Anterior cingulate cortex (tissue), 58 donors: ENCODE measurements around the gene MPST.
A peak's percentile ranks its signal among the peaks of the same experiment; 100 is the strongest.
"Not testable (repeated sequence)": the region's sequence is repeated elsewhere in the genome, so short reads cannot be mapped to it uniquely, and the experiment has no call there.

Source experiments
- DNase-seq, 58 donors: peaks; one replicate each; lab custom pipeline; 2025; lab: John Stamatoyannopoulos, UW

The MPST gene

DNA sequence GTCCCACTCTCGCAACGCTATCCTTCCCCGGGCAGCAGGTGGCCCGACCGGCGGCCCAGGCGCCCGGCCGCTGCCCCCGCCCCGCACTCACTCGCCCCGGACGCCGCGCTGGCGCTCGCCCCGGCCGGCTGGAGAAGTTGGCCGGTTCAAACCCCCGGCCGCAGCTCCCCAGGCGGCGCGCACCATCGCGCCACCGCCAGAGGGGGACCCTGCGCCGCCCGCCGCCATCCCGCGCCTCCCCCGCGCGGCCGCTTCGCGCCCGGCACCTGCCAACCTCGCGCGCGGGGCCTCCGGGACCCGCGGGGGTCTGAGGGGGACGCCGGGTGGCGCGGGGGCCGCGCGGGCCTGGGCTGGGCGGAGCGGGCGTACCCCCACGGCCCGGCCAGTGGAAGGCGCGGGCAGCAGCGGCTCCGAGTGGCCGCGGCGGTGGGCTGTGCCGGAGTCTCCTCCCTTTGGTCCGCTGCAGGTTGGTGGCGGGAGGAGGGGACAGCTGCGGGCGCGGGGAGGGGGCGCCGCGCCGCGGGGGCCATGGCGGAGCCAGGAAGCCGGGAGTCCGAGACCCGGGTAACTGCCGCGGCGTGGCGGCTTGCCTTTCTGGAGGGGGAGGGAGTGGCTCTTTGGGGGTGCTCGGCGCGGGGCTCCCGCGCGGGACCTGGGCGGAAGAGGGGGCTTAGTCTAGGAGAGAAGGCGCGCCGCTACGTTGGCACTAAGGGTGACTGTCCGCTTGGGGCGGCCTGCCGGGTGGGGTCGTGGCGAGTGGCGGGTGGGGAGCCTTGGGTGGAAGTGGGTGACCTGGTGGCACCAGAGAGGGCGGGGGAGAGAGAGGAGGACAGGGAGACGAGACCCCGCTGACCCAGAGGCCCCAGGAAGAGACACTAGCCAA lies at the start of gene MPST, which contains the start of gene TST:
TSS of gene MPST (plus strand) at position 434 of the 883 bp plus-strand sequence. CDS start at position 529, 95 bp downstream.
TSS of gene TST (minus strand) at position 139 of the 883 bp plus-strand sequence. CDS start 715 bp downstream, outside the sequence.
- DNase-seq: peak in 54 of 58 donors; percentile 26 to 83 (median 72)

GRCh38 chr22:36971341-36972125 lies 48.0 kb upstream of the MPST start:
- DNase-seq: peak in 7 of 58 donors; percentile 3 to 30 (median 6)

GRCh38 chr22:36976606-36977005 lies 42.9 kb upstream of the MPST start:
- no peak for DNase-seq

GRCh38 chr22:36977401-36977861 lies 42.1 kb upstream of the MPST start:
- peak in 18 of 58 donors; percentile 3 to 48 (median 14) for DNase-seq

DNA sequence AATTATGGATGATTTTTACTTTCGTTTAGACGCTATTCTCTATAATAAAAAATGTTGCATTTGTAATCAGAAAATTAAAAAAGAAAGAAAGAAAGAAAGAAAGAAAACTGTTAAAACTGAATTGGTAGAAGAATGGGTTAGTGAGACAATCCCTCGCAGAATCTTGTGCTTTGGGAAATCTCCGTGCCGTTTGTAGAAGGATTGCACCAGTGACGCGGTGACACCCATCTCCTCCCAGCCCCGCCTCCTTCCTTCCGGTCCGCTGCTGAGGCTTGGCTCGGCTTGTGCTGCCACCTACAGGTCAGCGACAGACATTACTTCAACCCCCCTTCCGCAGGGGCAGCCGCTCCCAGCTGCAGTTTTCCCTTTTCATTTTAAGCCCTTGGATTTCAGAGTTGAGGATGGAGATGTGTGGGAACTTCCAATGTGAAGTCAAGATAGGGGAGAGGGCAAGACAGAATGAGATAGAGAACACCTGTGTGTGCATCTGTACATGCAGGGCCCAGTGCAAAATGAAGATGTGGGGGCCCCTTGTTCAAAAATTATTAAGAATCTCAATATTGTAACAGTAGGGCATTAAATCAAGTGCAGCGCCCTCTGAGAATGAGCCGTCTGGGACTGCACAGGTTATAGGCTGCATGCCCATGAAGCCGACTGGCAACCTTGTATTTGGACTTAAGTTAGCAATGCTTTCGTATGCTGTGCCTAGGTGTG lies 41.4 kb upstream of the MPST start:
- peak in 57 of 58 donors; percentile 37 to 89 (median 76) for DNase-seq

DNA sequence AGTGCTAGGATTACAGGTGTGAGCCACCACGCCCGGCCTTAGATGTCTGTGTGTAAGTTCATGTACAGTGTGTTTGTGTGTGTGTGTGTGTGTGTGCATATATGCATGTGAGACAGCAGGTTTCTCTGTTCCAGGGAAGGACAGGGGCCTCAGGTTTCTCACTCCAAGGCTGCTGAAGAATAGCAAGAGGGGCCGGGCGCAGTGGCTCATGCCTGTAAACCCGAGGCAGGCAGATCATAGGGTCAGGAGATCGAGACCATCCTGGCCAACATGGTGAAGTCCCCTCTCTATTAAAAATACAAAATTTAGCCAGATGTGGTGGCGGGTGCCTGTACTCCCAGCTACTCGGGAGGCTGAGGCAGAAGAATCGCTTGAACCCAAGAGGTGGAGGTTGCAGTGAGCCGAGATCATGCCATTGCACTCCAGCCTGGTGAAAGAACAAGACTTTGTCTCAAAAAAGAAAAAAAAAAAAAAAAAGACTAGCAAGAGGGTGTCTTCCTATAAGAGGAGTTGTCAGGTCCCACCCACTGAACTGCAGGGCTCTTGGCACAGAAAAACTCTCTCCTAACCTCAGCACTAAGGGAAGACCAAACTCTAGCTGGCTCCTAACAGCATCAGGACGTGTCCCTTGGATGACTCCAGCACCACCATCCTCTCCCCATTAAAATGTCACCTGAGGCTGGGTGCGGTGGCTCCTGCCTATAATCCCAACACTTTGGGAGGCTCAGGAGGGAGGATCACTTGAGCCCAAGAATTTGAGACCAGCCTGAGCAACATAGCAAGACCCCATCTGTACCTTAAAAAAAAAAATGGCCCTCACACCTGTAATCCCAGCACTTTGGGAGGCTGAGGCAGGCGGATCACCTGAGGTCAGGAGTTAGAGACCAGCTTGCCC lies 40.3 kb upstream of the MPST start:
- no peak for DNase-seq

DNA sequence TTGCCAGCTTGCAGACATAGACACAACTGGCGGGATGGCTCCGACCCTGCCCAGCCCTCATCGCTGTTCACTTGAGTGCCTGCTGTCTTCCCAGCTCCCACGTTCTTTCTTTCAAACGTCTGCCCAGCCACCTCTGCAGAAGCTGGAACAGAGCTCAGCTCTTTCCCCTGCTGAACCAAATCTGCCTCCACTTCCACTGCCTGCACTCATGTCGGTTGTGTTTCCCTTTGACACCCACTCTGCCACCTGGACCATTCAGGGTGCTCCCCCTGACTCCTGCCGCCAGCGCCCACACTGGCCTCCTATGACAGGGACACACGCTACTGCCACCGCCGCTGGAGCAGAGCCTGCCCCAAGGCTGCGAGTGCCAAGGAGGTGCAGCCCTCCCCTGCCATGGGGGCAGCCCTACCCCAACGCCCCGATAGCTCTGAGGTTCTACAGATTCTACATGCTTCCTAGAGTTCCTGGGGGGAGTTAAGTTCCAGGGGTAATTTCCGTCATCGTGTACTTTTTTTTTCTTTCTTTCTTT lies 38.2 kb upstream of the MPST start:
- DNase-seq: peak in 10 of 58 donors; percentile 5 to 48 (median 22)

DNA sequence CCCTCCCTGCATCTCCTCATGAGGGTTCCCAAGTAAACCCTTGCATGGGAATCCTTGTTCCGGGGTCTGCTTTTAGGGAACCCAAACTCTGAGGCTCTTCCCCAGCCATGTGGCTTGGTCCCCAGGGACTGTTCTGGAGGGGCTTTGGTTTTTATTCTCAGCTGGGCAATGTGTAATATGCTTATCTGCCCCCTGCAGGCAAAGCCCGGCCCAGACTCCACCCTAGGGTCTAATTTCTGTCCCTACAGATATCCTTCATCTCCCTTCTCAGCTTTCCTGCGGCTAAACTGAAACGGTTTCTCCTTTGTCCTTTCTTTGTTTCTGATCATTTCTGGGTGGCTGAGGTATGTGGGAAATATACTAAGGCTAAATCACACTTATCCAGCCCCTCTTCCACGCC lies 37.4 kb upstream of the MPST start:
- DNase-seq: no peak

- no peak for DNase-seq
Observed at GRCh38 chr22:36985211-36985889, 34.2 kb upstream of the MPST start.

DNA sequence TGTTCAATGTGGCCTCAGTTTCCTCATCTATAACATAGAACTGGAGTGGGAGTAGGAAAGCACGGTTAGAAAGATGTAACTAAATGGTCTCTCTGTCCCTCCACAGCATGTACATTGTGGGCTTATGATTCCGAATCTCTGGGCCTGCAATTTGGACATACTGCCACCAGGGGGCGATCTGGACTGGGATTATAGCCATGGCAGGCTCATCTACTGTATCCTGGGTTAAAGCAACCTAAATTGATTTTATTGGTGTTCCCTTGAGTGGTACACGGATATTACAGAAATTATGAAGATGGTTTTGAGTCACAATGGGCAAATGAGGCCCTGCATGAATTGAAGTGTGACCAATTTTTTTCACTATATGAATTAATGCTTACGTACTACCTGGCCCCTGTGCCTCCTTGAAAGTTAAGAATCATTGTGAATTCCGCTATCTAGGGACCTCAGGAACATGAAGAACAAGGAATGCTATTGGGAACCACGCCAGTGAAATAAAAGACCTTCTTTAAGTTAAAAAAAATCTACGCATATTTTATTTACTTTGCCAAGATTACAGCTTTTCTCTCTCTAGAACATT lies 33.2 kb upstream of the MPST start:
- no peak for DNase-seq

DNA sequence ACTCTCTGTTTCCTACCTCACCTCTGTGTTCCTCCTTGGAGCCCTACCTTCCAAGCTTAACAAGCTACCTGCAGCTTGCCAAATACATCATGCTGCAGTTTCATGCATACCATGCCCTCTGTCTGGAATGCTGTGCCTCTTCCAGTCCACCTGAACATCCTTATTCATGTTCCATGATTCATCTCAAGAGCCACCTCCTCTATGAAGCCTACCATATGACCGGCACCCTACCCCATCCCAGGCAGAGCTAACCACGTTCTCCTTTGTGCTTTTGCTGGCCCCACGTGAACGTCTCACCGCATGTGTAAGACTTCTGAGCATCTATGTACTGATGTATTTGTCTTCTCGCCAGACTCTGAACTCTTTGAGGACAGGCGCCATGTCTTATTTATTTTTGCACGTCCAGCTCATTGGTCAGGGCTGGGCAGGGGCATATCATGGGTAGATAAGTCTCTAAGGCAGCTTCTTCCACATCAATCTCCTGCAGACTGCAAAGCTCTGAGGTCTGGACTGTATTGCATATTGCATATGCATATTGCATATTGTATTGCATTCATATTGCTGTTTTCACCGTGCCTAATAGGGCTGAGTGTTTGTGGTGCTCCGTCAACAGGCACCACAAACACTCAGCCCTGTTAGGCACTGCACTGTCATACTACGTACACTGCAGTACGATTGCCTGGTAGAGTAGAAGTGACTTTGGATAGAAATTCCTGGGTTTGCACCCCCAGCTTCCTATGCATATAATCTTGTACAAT lies 31.3 kb upstream of the MPST start:
- DNase-seq: no peak

GRCh38 chr22:36989012-36989411 lies 30.5 kb upstream of the MPST start:
- not testable (repeated sequence) for DNase-seq

DNA sequence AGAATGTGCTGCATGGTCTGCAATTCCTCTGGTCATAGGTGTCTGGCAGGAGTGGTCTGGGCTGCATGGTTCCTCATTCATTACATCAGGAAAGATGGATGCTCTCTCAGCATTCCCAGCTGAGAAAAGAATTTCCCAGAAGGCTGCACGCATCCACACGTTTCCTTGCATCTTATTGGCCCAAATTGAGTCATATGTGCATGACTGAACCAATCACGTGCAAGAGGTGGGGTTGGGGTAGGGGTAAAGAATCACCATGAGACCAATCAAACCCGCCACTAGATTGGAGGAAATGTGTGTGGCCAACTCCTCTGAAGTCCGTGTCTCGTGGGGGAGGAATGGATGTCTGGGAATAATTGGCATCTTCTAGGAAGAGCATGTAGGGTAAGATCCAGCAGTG lies 29.1 kb upstream of the MPST start:
- DNase-seq: no peak

GRCh38 chr22:36991206-36991605 lies 28.3 kb upstream of the MPST start:
- DNase-seq: no peak

GRCh38 chr22:36997746-36998145 lies 21.8 kb upstream of the MPST start:
- DNase-seq: no peak

DNA sequence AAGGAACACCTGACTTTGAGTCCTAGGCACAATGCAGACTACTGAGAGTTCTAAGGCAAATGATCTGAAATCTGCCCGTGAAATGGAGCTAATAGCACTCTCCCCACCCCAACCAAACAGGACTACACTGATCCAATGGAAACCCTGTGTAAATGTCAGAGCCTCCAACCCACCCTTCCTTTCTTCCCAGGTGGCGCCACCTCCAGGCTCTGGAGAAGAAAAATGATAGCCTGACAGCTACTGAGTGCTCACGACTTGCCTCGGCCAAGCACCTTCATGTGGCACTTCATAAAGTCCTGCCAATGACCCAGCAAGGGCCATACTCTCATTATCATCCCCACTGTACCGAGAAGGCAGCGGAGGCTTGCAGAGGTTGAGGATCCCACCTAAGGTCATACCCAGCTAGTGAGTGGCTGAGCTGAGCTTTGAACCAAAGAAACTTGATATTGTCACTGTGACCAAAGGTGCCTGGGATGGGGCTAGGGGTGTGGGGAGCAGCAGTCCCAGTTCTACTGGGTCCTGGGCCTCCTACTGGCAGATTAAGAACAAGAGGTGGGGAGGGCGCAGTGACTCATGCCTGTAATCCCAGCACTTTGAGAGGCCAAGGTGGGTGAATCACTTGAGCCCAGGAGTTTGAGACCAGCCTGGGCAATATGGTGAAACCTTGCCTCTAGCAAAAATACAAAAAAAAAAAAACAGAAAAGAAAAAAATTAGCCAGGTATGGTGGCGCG lies 20.8 kb upstream of the MPST start:
- no peak for DNase-seq

GRCh38 chr22:36999463-36999862 lies 20.1 kb upstream of the MPST start:
- no peak for DNase-seq
